ENCODE measurements around the gene PCDHA10.
"Not testable (repeated sequence)": the region's sequence is repeated elsewhere in the genome, so short reads cannot be mapped to it uniquely, and the experiment has no call there.

PCDHA10 gene

GRCh38 chr5:140855772-140856674 is at the start of gene PCDHA10:
Gene PCDHA10, plus strand, starts transcription at chr5:140855897. Its CDS starts 152 bp downstream, at chr5:140856049.
- peak in 1 of 2 donors; percentile 48 for DNase-seq

DNA sequence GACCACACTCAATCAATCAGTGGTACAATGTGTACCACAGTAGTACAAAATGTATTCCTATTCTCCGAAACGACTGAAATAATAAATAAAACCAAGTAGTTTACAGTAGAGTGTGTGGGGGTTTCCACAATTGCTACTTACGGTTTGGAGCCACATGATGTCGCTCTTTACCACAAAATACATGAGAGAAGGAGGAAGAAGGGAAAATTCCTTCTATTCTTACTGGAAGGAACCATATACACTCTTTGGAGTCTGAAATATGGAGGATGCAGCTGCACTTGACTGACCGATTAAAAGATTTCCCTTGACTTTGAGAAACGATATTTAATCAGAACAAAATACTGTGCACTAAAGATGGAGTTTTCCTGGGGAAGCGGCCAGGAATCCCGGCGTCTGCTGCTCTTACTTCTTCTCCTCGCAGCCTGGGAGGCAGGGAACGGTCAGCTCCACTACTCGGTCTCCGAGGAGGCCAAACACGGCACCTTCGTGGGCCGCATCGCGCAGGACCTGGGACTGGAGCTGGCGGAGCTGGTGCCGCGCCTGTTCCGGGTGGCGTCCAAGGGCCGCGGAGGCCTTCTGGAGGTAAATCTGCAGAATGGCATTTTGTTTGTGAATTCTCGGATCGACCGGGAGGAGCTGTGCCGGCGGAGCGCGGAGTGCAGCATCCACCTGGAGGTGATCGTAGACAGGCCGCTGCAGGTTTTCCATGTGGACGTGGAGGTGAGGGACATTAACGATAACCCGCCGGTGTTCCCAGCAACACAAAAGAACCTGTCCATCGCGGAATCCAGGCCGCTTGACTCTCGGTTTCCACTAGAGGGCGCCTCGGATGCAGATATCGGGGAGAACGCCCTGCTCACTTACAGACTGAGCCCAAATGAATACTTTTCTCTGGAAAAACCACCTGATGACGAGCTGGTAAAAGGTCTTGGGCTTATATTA is 48.6 kb upstream of the PCDHA10 start, which contains the start of gene PCDHA4:
Gene PCDHA4, plus strand, starts transcription at position 235 of the 942 bp plus-strand sequence.
- DNase-seq = peak; percentile 31 to 38

DNA sequence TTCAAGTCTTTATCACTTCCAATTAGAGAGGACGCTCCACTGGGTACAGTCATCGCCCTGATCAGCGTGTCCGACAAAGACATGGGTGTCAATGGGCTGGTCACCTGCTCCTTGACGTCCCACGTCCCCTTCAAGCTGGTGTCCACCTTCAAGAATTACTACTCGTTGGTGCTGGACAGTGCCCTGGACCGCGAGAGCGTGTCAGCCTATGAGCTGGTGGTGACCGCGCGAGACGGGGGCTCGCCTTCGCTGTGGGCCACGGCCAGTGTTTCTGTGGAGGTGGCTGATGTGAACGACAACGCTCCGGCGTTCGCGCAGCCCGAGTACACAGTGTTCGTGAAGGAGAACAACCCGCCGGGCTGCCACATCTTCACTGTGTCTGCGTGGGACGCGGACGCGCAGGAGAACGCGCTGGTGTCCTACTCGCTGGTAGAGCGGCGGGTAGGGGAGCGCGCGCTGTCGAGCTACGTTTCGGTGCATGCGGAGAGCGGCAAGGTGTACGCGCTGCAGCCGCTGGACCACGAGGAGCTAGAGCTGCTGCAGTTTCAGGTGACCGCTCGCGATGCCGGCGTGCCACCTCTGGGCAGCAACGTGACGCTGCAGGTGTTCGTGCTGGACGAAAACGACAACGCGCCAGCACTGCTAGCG is 47.3 kb upstream of the PCDHA10 start:
- DNase-seq = not testable (repeated sequence)

DNA sequence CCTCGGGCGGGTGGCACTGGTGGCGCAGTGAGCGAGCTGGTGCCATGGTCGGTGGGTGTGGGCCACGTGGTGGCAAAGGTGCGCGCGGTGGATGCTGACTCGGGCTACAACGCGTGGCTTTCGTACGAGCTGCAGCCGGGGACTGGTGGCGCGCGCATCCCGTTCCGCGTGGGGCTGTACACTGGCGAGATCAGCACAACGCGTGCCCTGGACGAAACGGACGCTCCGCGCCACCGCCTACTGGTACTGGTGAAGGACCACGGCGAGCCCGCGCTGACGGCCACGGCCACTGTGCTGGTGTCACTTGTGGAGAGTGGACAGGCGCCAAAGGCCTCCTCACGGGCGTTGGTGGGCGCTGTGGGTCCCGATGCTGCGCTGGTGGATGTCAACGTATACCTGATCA is 46.8 kb upstream of the PCDHA10 start:
- DNase-seq = no peak

DNA sequence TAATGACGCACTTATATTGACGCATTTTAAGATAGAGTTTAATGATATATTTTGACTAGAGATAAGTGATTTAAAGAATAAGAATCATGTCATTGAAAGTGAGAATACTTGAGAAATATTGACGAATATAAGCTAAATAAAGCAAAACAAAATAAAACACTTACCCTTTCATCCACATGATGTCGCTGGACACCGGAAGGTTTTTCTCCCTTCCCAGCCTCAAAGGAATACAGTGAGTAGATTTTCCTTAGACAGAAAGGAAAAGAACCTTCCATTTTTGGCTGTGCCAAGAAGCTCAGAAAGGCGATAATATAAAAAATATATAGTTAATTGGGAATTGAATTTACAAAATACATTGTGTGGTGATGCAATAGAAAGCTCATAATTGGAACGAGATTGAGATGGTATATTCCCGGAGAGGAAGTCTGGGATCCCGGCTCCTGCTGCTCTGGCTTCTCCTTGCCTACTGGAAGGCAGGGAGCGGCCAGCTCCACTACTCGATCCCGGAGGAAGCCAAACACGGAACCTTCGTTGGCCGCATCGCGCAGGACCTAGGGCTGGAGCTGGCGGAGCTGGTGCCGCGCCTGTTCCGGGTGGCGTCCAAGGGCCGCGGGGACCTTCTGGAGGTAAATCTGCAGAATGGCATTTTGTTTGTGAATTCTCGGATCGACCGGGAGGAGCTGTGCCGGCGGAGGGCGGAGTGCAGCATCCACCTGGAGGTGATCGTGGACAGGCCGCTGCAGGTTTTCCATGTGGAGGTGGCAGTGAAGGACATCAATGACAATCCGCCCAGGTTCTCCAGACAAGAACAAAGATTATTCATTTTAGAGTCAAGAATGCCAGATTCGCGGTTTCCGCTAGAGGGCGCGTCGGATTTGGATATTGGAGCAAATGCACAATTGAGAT is 34.1 kb upstream of the PCDHA10 start, which contains the start of gene PCDHA5:
Gene PCDHA5, plus strand, starts transcription at position 239 of the 906 bp plus-strand sequence.
- no peak for DNase-seq

- no peak for DNase-seq
These were observed 33.4 kb upstream of the PCDHA10 start for GRCh38 chr5:140822281-140822629.

GRCh38 chr5:140822969-140823368 is 32.7 kb upstream of the PCDHA10 start:
- DNase-seq = not testable (repeated sequence)

DNA sequence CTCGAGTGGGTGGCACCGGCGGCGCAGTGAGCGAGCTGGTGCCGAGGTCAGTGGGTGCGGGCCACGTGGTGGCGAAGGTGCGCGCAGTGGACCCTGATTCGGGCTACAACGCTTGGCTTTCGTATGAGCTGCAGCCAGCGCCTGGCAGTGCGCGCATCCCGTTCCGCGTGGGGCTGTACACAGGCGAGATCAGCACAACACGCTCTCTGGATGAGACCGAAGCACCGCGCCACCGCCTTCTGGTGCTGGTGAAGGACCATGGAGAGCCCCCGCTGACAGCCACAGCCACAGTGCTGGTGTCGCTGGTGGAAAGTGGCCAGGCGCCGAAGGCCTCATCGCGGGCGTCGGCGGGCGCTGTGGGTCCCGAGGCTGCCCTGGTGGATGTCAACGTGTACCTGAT is 32.2 kb upstream of the PCDHA10 start:
- no peak for DNase-seq

DNA sequence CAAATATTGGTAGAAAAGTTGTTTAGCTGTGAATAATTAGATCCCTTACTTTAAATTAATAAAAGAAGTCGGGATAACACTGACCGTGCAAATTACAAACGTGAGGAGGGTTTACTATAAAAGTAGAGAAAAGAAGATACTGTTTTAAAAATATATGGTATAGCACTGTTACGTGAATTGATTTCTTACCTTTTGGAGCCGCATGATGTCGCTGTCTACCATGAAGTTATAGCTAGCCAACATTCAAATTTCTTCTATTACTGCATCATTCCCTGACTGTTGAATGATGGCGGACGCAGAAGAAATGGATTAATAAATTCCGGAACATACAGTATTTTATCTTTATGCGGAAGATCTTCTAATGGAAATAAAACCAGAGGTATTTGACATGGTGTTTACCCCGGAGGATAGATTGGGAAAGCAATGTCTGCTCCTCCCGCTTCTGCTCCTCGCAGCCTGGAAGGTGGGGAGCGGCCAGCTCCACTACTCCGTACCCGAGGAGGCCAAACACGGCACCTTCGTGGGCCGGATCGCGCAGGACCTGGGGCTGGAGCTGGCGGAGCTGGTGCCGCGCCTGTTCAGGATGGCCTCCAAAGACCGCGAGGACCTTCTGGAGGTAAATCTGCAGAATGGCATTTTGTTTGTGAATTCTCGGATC is 27.9 kb upstream of the PCDHA10 start, which contains the start of gene PCDHA6:
Gene PCDHA6, plus strand, starts transcription at position 257 of the 658 bp plus-strand sequence. Its CDS starts 132 bp downstream, at position 389.
- DNase-seq = no peak

GRCh38 chr5:140828362-140828737 is 27.3 kb upstream of the PCDHA10 start:
- DNase-seq = no peak

GRCh38 chr5:140829511-140830501 is 25.9 kb upstream of the PCDHA10 start:
- DNase-seq = not testable (repeated sequence)

GRCh38 chr5:140833993-140834392 is 21.7 kb upstream of the PCDHA10 start, which contains the start of gene PCDHA7:
Gene PCDHA7, plus strand, starts transcription at chr5:140834269. Its CDS starts 115 bp downstream, at chr5:140834384.
- DNase-seq = peak in 1 of 2 donors; percentile 9

GRCh38 chr5:140834439-140835008 is 21.2 kb upstream of the PCDHA10 start:
- not testable (repeated sequence) for DNase-seq

- DNase-seq = no peak
These were observed 19.8 kb upstream of the PCDHA10 start for GRCh38 chr5:140835622-140836510.

DNA sequence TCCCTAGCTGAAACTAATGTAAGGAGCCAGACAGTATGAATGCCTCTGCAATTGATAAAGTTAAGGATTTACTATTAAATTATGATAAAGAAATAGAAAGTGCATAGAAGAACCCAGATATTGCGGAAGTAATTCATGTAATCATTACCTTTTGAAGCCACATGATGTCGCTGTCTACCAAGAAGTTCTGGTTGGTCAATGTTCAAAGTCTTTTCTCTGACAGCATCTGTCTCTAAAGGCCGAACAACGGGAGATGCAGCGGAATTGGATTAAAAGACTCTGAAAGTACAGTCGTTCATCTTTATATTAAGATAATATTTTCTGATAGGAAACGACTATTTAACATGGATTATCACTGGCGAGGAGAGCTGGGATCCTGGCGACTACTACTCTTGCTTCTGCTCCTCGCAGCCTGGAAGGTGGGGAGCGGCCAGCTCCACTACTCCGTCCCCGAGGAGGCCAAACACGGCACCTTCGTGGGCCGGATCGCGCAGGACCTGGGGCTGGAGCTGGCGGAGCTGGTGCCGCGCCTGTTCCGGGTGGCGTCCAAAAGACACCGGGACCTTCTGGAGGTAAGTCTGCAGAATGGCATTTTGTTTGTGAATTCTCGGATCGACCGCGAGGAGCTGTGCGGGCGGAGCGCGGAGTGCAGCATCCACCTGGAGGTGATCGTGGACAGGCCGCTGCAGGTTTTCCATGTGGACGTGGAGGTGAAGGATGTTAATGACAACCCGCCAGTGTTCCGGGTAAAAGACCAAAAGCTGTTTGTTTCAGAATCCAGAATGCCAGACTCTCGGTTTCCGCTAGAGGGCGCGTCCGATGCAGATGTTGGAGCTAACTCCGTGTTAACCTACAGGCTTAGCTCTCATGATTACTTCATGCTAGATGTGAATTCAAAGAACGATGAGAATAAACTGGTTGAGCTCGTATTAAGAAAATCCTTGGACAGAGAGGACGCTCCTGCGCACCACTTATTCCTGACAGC is 14.4 kb upstream of the PCDHA10 start, which contains the start of gene PCDHA8:
Gene PCDHA8, plus strand, starts transcription at position 210 of the 985 bp plus-strand sequence. Its CDS starts 135 bp downstream, at position 345.
- peak; percentile 39 to 43 for DNase-seq

All from hippocampal formation (tissue), 2 donors.